Measurements from ENCODE around the gene TOMM6. TPM values are rescaled to one million over a fixed set of nuclear protein-coding genes. Genes with fewer than 3 reads are reported as not detected.
A peak's percentile ranks its signal among the peaks of the same experiment; 100 is the strongest.

Gene TOMM6
- total RNA-seq, 3 donors from 2014 or later, result 96.9 to 116 (median 96.9) TPM

DNA sequence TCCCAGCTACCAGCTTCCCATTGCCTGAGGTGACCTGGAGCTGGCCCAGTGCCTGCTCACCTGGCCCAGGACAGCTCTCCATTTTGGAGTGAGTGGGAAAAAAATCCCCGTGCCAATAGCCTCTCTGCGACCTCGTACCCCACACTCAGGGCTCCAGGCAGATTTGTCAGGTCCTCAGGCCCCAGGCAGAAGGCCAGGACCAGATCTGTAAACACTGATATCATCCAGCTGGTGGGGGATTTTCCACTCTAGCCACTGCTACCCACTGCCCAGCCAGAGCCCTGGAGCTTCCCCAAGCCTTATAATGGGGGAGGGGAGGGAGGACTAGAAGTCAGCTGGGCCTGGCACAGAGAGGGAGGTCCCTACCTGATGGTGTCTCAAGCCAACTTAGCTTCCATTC lies 39.0 kb upstream of the TOMM6 start:
- H3K9me3 ChIP-seq, result no peaks in the 10 kb centered on the region
- no peaks in the 10 kb centered on the region for H3K4me1 ChIP-seq (ENCODE audit: low read depth)
- intact Hi-C loops (cut with DNase I, micrococcal nuclease), result no loop called here
- H3K4me3 ChIP-seq, result no peak overlapping the region
- TF ChIP-seq, protein P1, sequence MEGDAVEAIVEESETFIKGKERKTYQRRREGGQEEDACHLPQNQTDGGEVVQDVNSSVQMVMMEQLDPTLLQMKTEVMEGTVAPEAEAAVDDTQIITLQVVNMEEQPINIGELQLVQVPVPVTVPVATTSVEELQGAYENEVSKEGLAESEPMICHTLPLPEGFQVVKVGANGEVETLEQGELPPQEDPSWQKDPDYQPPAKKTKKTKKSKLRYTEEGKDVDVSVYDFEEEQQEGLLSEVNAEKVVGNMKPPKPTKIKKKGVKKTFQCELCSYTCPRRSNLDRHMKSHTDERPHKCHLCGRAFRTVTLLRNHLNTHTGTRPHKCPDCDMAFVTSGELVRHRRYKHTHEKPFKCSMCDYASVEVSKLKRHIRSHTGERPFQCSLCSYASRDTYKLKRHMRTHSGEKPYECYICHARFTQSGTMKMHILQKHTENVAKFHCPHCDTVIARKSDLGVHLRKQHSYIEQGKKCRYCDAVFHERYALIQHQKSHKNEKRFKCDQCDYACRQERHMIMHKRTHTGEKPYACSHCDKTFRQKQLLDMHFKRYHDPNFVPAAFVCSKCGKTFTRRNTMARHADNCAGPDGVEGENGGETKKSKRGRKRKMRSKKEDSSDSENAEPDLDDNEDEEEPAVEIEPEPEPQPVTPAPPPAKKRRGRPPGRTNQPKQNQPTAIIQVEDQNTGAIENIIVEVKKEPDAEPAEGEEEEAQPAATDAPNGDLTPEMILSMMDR (IDR thresholded peaks at IDR 0.05), result no peak
- no peak for ATAC-seq
- no peaks in the 10 kb centered on the region for H3K36me3 ChIP-seq (ENCODE audit: low read depth)
- no peak for DNase-seq

DNA sequence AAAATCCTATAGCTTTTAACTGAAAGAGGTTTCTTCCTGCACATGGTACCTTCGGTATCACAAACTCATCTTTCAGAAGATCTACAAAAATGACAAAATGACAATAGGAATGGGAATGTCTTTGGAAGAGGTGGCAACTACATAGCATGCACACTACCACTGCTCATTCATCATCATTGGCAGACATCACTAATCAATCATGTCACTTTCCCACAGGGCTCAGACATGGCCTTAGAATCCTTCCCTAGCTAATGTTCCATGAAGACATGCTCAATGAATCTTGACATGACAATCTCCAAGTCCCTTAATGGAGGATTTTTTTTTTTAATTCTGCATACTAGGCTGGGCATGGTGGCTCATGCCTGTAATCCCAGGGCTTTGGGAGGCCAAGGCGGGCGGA lies 37.1 kb upstream of the TOMM6 start:
- no peak for ATAC-seq
- Histone ChIP-seq H3K4me1 (ENCODE audit: low read depth) (no peaks in the 10 kb centered on the region), H3K36me3 (ENCODE audit: low read depth) (no peaks in the 10 kb centered on the region), H3K4me3 (no peak overlapping the region), H3K9me3 (no peaks in the 10 kb centered on the region)
- TF ChIP-seq, protein P1 (IDR thresholded peaks at IDR 0.05), result no peak
- DNase-seq, result no peak
- intact Hi-C loops (cut with DNase I, micrococcal nuclease), result no loop called here

DNA sequence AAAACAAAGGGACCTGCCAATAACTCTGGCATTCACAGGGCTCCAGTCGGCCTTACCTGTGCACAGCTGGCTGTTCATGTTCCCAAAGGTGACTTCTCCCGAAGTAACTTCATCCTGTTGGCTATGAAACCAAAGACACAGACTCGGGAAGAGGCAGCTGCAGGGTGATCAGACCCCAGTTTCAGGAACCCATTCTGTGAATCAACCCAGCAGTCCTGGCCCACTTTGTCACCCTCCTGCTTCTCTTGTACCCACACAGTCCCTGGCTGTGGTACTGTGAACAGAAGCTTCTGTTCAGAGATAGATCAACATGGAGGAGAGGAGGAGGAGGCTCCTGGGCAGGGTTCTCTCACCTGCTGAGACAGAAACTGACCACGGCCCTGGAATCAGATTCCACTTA lies 31.6 kb upstream of the TOMM6 start:
- DNase-seq (peak in 1 of 3 donors; percentile 4), ATAC-seq (no peak)
- intact Hi-C loops (cut with DNase I, micrococcal nuclease), result no loop called here
- Histone ChIP-seq H3K36me3 (ENCODE audit: low read depth) (no peaks in the 10 kb centered on the region), H3K9me3 (no peaks in the 10 kb centered on the region), H3K4me1 (ENCODE audit: low read depth) (no peaks in the 10 kb centered on the region), H3K4me3 (no peak overlapping the region)
- TF ChIP-seq, protein P1 (IDR thresholded peaks at IDR 0.05), result no peak

DNA sequence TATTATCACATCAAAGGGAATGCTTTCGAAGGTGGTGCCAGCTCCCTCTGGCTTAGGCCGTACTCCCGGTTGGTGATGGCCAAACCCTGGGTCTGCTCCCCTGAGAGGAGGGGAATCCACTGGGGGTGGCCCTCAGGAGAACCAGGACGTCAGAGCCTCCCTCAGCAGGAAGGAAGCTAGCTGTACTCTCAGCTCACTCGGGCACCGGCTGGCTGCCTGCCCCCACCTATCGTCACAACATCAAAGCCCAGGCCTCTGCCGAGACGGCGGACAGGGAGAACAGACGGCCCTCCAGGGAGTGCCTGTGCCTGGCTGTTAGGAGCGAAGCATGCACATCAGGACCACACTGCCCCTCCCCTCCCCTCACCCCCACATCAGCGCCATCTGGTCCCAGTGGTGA lies 31.1 kb upstream of the TOMM6 start:
- ATAC-seq, result no peak
- peak in 1 of 3 donors; percentile 16 for DNase-seq
- Histone ChIP-seq H3K36me3 (ENCODE audit: low read depth) (no peaks in the 10 kb centered on the region), H3K9me3 (no peaks in the 10 kb centered on the region), H3K4me1 (ENCODE audit: low read depth) (no peaks in the 10 kb centered on the region), H3K4me3 (no peak overlapping the region)
- intact Hi-C loops (cut with DNase I, micrococcal nuclease), result no loop called here
- TF ChIP-seq, protein P1 (IDR thresholded peaks at IDR 0.05), result no peak

DNA sequence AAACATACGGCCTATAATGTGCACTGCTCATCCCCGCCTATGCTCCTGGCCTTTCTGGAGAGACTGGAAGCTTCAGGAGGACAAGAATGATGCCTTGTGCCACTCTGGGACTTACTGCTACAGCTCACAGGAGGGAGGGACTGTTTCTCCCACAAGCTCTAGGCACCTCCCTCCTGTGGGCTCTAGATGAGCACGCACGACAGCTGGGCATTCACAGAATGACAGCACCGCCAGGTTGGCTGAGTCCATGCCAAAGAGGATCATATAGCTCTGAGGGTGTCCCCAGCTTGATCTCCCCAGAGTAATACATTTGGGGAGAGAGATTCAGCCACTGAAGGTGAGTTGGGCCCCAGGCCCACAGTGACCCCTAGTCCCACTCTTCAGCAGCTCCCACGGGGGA lies 30.2 kb upstream of the TOMM6 start:
- Histone ChIP-seq H3K4me3 (no peak overlapping the region), H3K4me1 (ENCODE audit: low read depth) (no peaks in the 10 kb centered on the region), H3K36me3 (ENCODE audit: low read depth) (no peaks in the 10 kb centered on the region), H3K9me3 (no peaks in the 10 kb centered on the region)
- peak in 1 of 3 donors; percentile 7 for DNase-seq
- ATAC-seq, result no peak
- intact Hi-C loops (cut with DNase I, micrococcal nuclease), result no loop called here
- TF ChIP-seq, protein P1 (IDR thresholded peaks at IDR 0.05), result no peak
